HUES64 (cell line): ENCODE results near the gene PTPRU. TPM values are rescaled to one million over a fixed set of nuclear protein-coding genes. Genes with fewer than 3 reads are reported as not detected.
A peak's percentile ranks its signal among the peaks of the same experiment; 100 is the strongest.

Experiments
- H3K27ac ChIP-seq: 2 replicates; pipeline ENCODE4 v1.7.0; 2013; ENCODE audit warnings: low read depth, low read length, inconsistent platforms
- H3K27me3 ChIP-seq: 2 replicates; pipeline ENCODE4 v1.6.1; 2013; ENCODE audit warnings: mild to moderate bottlenecking, low read length; ENCODE audit not compliant: insufficient read depth
- H3K36me3 ChIP-seq: 2 replicates; pipeline ENCODE4 v1.6.1; 2013; ENCODE audit warnings: mild to moderate bottlenecking, low read length; ENCODE audit not compliant: insufficient read depth
- H3K4me1 ChIP-seq: 2 replicates; pipeline ENCODE4 v1.6.1; 2013; ENCODE audit warnings: mild to moderate bottlenecking, low read length, moderate library complexity; ENCODE audit not compliant: insufficient read depth
- H3K4me3 ChIP-seq: 2 replicates; pipeline ENCODE4 v1.5.1; 2013; ENCODE audit warnings: mild to moderate bottlenecking, low read length, moderate library complexity
- H3K9ac ChIP-seq: 2 replicates; pipeline ENCODE4 v1.6.1; 2013; ENCODE audit warnings: mild to moderate bottlenecking, low read depth, low read length
- H3K9me3 ChIP-seq: 2 replicates; pipeline ENCODE4 v1.6.1; 2013; ENCODE audit warnings: low read depth, low read length; ENCODE audit not compliant: insufficient read depth
- WGBS: fragments of 150-250, 120-280 bp; methylation state at CpG from one replicate; pipeline ENCODE4 v1.1.7; 2013; ENCODE audit warnings: missing lambda C conversion rate; 5-methylcytosine and 5-hydroxymethylcytosine counted together
- polyA plus RNA-seq, 2 experiments: library from polyadenylated mRNA; stranded (reverse); fragments of 50-300 nt; gene quantifications; one replicate each; pipeline ENCODE4 v1.2.3, GENCODE V29; 2013

The PTPRU gene
- polyA plus RNA-seq (2013, experiment 1 of 2) = 15.8 TPM
- 22.9 TPM for polyA plus RNA-seq (2013, experiment 2 of 2)

DNA sequence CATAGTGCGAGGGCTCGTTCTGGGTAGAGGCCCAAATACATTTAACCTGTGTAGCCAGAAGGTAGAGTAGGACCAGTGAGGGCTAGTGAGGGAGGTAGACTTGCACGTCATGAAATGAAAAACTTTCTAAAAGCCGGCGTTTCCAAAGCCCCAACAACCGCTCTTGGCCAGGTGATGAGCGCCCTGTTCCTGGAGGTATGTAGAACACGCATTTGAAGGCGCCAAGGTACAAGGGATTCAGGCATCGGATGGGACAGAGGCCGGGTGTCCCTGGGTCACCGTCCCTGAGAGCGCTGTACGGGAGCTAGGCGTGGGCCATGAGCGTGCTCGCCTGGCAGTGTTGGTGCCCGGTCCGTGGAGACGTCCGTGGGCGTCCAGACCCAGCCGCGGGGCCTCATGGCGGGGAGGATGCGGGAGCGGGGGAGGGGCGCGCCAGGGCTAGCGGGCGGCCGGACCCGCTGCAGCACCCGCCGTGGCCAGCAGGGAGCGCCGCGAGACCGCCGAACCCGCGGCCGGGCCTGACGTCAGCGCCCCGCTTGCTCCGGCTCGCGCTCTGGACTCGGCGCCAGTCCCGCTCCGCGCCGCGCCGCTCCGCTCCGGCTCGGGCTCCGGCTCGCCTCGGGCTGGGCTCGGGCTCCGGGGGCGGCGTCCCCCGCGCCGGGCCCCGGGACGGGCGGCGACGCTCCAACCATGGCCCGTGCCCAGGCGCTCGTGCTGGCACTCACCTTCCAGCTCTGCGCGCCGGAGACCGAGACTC lies at the start of gene PTPRU:
Gene PTPRU, plus strand, starts transcription at position 568 of the 757 bp plus-strand sequence. Its CDS starts 123 bp downstream, at position 691.
- H3K36me3 ChIP-seq = no peaks in the 10 kb centered on the region
- peaks cover 15% of the 10 kb centered on the region for H3K4me1 ChIP-seq
- peak within 1 kb of the TSS; percentile 50 for H3K9ac ChIP-seq
- H3K27me3 ChIP-seq = peaks cover 65% of the 10 kb centered on the region
- H3K9me3 ChIP-seq = no peaks in the 10 kb centered on the region
- 6% methylated on average over 82 of the region's 82 CpGs for WGBS
- H3K4me3 ChIP-seq = peak within 1 kb of the TSS; percentile 69
- no peak within 1 kb of the TSS for H3K27ac ChIP-seq

DNA sequence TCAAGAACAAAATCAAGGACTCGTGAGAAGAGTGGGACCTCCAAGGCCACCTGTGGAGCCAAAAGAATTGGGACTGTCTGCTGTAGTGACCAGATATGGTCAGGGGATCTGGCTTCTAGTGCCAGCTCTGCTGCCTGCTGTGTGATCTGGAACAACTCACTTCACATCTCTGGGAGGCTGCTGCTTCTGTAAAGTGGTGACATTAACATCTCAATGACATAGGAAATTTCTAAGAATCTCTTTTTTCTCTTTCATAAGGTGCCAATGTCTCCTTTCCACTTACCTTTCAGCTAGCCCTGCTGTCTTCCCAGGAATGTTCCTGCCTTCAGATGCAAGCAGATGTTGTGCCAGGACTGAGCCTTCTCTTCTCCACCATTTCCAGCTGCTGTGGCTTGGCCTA lies 49.6 kb upstream of the PTPRU start:
- Histone ChIP-seq H3K9ac (no peak overlapping the region), H3K27me3 (no peaks in the 10 kb centered on the region), H3K4me3 (no peak overlapping the region), H3K36me3 (no peaks in the 10 kb centered on the region), H3K4me1 (peaks cover 20% of the 10 kb centered on the region), H3K27ac (peak overlapping the region; percentile 91), H3K9me3 (no peaks in the 10 kb centered on the region)
- 23% methylated on average over 1 of the region's 1 CpG for WGBS

DNA sequence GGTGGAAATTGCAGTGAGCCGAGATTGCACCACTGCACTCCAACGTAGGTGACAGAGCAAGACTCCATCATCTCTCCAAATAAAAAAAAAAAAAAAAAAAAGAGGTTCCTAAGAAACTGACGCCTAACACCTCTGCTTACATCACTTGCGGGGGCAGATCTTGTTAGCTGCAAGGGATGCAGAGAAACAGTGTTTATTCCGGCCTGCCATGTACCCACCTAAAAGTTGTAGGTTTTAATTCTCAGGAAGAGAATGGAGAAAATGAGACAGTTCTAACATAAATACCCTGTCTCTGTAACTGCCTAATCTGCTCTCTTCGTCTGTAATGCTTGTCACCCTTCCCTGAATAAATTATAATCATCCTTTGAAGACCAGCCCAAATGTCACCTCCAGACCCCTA lies 45.6 kb upstream of the PTPRU start:
- 98% methylated on average over 6 of the region's 6 CpGs for WGBS
- Histone ChIP-seq H3K36me3 (peaks cover 21% of the 10 kb centered on the region), H3K4me3 (no peak overlapping the region), H3K27me3 (no peaks in the 10 kb centered on the region), H3K9me3 (no peaks in the 10 kb centered on the region), H3K27ac (no peak overlapping the region), H3K9ac (no peak overlapping the region), H3K4me1 (peaks cover 16% of the 10 kb centered on the region)

DNA sequence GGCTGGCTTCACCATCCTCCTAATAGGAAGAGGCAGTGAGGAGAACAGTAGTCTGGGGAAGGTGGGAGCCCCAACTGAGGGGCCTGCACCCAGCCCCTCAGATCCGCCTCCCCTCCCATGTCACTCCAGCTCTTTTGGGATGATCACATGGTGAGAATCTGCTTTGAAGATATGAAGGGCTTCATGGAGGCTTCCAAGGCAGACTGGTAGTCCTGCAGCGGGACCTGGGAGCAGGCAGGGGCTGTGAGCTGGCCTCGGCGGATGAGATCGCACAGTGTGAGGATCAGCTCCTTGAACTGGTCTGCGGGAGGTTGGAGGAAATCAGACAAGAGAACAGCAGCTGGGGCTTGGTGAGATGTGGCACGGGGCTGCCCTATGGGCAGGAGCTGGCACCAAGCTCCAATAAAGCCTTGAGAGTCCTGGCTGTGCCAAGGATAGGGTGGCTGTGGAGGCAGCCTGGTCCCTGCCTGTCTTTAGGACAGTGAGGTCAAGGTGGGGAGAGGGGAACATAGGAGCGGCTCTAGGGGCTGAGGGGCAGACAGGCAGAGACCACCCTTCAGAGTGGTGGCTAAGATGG lies 42.4 kb upstream of the PTPRU start:
- Histone ChIP-seq H3K9me3 (no peaks in the 10 kb centered on the region), H3K27me3 (no peaks in the 10 kb centered on the region), H3K4me3 (no peak overlapping the region), H3K36me3 (peaks cover 33% of the 10 kb centered on the region), H3K9ac (no peak overlapping the region), H3K27ac (no peak overlapping the region), H3K4me1 (peaks cover 5% of the 10 kb centered on the region; the same call in 1 of the 2 replicates)
- 94% methylated on average over 8 of the region's 8 CpGs for WGBS

DNA sequence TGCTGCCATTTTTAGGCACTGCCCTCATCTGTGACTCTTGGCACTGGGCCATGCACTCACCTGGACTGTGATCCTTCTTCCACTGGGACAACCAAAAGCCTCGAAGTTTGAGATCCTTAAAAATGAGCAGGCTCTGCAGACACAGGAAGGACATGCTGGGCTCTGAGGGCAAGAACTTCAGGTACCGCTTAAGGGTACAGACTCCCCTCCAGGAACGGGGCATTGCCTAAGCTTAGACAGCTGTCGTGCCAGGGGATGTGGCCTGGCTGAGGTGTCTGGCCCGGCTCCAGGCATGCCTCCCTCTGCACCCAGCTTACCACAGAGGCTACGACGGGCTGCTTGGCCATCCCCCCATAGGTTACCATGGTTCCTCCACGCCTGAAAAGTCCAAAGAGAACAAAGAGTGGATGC lies 40.4 kb upstream of the PTPRU start:
- H3K9ac ChIP-seq = no peak overlapping the region

DNA sequence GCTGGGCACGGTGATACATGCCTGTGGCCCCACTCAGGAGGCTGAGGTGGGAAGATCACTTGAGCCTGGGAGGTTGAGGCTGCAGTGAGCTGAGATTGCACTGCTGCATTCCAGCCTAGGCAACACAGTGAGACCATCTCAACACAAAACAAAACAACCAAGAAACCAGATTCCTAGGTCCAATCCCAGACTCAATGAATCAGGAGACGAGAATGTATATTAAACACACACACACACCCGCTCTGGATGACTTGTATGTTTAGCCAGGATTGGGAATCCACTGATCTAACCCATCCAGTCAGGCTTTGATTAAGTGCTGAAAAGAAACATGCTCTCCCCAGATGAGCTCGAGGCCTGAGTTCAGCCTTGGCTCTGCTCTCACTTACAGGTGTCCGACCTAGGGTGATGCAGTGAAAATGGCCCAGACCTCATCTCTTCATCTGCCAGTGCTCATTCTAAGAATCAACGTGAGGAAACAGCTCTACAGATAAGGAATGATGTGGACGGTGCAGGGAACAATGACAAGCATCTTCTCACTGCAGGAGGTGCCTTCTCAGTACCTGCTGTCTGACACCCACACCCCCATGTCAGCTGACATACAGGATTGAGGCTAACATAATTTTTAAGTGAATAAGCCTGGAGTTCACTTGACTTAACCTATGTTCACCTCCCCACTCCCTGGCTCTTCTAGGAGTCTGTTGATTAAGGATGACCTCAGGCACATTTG lies 39.3 kb upstream of the PTPRU start:
- no peak overlapping the region for H3K9ac ChIP-seq
- H3K4me1 ChIP-seq = peaks cover 6% of the 10 kb centered on the region; the same call in 1 of the 2 replicates
- no peak overlapping the region for H3K4me3 ChIP-seq
- H3K36me3 ChIP-seq = peaks cover 59% of the 10 kb centered on the region
- 88% methylated on average over 7 of the region's 7 CpGs for WGBS
- H3K27me3 ChIP-seq = no peaks in the 10 kb centered on the region
- H3K27ac ChIP-seq = no peak overlapping the region
- H3K9me3 ChIP-seq = no peaks in the 10 kb centered on the region

More for the DNA sequence above, 40.4 kb upstream of the PTPRU start:
- WGBS = 94% methylated on average over 8 of the region's 8 CpGs
- no peaks in the 10 kb centered on the region for H3K4me1 ChIP-seq
- H3K4me3 ChIP-seq = no peak overlapping the region
- no peaks in the 10 kb centered on the region for H3K27me3 ChIP-seq
- H3K27ac ChIP-seq = no peak overlapping the region
- H3K9me3 ChIP-seq = no peaks in the 10 kb centered on the region
- H3K36me3 ChIP-seq = peaks cover 48% of the 10 kb centered on the region

DNA sequence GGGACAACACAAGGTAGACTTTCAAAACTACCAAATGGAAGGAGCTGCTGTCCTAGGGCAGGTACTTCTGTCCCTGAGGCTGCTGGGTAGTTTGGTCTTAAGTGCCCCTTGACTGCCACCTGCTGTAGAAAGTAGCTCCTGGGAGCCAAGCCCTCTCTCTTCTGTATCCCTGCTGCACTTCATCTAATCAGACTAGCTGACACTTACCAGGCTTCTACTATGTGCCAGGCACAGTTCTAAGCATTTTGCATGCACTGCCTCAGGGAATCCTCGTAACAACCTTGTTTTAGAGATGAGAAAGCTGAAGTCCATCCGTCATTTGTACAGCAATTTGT lies 38.8 kb upstream of the PTPRU start:
- Histone ChIP-seq H3K4me3 (no peak overlapping the region), H3K9me3 (no peaks in the 10 kb centered on the region), H3K27ac (no peak overlapping the region), H3K4me1 (peaks cover 11% of the 10 kb centered on the region; the same call in 1 of the 2 replicates), H3K36me3 (peaks cover 61% of the 10 kb centered on the region), H3K9ac (no peak overlapping the region), H3K27me3 (no peaks in the 10 kb centered on the region)
- WGBS = 91% methylated on average over 2 of the region's 2 CpGs

DNA sequence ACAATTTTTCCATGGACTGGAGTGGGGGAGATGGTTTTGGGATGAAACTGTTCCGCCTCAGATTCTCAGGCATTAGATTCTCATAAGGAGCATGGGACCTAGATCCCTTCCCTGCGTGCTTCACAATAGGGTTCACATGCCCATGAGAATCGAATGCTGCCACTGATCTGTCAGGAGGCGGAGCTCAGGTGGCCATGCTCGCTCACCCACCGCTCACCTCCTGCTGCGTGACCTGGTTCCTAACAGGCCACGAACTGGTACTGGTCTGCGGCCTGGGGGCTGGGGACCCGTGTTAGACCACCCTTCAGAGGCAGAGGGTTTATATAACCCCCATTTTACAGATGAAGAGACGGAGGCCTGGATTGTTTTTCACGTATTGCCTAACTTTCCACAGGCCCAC lies 38.3 kb upstream of the PTPRU start:
- Histone ChIP-seq H3K4me3 (no peak overlapping the region), H3K9me3 (no peaks in the 10 kb centered on the region), H3K27ac (no peak overlapping the region), H3K4me1 (peaks cover 13% of the 10 kb centered on the region; the same call in 1 of the 2 replicates), H3K9ac (no peak overlapping the region), H3K36me3 (peaks cover 60% of the 10 kb centered on the region), H3K27me3 (no peaks in the 10 kb centered on the region)
- WGBS = 85% methylated on average over 12 of the region's 12 CpGs

DNA sequence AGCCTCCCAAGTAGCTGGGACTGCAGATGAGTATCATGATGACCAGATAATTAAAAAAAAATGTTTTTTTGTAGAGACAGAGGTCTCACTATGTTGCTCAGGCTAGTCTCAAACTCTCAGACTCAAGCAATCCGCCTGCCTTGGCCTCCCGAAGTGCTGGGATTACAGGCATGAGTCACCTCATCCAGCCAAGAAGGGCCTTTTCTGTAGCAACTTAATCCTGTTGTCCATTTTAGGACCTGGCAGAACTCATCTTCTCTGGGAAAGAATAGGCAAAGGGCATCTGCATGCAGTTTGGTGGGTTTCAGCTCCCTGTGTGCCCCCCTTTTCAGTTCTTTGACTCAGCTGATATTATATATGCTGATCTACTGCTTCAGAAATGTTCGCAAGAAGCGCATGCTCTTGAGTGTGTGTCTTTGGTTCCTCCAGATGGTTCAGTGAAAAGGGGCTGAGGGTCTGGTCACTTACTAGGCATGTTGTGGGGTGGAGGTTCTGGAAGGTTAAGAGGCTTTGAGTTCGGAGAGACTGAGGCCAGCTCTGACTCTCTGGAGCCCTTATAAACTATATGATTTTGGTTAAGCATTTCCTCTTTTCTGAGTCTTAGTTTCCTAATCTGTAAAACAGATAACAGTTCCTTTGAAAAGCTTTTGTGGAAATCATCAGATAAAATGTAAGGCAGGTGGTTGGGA lies 35.3 kb upstream of the PTPRU start:
- Histone ChIP-seq H3K27ac (no peak overlapping the region; the same call in 1 of the 2 replicates), H3K27me3 (no peaks in the 10 kb centered on the region), H3K4me3 (no peak overlapping the region), H3K4me1 (peaks cover 13% of the 10 kb centered on the region; the same call in 1 of the 2 replicates), H3K36me3 (peaks cover 50% of the 10 kb centered on the region), H3K9me3 (no peaks in the 10 kb centered on the region), H3K9ac (no peak overlapping the region)
- WGBS = 95% methylated on average over 5 of the region's 5 CpGs

DNA sequence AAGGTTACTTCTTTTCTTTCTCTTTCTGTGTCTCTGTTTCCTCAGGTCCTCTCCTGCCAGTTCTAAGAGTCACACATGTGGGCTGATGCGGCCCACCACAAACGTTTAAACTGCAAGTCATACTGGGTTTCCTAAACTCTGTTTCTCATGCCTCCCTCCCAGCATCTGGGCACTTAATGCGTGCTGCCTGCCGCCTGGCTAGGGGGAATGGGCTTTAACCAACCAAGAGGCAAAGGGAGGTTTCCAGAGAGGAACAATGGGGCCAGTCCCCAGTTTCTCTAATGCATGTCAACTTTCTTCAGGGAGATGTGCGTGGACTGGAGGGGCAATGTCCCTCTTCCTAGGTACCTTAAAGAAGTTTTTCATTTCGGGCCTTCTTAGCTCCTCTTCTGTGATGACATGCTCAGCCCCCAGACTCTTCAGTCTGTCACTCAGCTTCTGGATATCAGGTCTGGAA lies 34.7 kb upstream of the PTPRU start:
- Histone ChIP-seq H3K36me3 (peaks cover 54% of the 10 kb centered on the region), H3K9me3 (no peaks in the 10 kb centered on the region), H3K27ac (peak overlapping the region; percentile 18; the same call in 1 of the 2 replicates), H3K4me3 (no peak overlapping the region), H3K9ac (no peak overlapping the region), H3K27me3 (no peaks in the 10 kb centered on the region), H3K4me1 (peaks cover 13% of the 10 kb centered on the region; the same call in 1 of the 2 replicates)
- 94% methylated on average over 6 of the region's 6 CpGs for WGBS
